ENCODE data around the gene CA10. TPM values are rescaled to one million over a fixed set of nuclear protein-coding genes. Genes with fewer than 3 reads are reported as not detected.

Gene CA10
- total RNA-seq, 3 donors from 2014 or later, result 0.46 to 1.2 (median 0.64) TPM

GRCh38 chr17:51701501-51701900, 457.0 kb downstream of the CA10 start:
- Histone ChIP-seq H3K9me3 (no peaks in the 10 kb centered on the region), H3K36me3 (ENCODE audit: low read depth) (no peaks in the 10 kb centered on the region), H3K4me1 (ENCODE audit: low read depth) (no peaks in the 10 kb centered on the region), H3K4me3 (no peak overlapping the region)
- ATAC-seq, result no peak
- TF ChIP-seq CTCF (IDR thresholded peaks at IDR 0.05), result no peak
- intact Hi-C loops (cut with DNase I, micrococcal nuclease), result no loop called here
- no peak for DNase-seq

GRCh38 chr17:51700011-51700760, 458.3 kb downstream of the CA10 start:
- TF ChIP-seq CTCF (IDR thresholded peaks at IDR 0.05), result no peak
- no peak for DNase-seq

DNA sequence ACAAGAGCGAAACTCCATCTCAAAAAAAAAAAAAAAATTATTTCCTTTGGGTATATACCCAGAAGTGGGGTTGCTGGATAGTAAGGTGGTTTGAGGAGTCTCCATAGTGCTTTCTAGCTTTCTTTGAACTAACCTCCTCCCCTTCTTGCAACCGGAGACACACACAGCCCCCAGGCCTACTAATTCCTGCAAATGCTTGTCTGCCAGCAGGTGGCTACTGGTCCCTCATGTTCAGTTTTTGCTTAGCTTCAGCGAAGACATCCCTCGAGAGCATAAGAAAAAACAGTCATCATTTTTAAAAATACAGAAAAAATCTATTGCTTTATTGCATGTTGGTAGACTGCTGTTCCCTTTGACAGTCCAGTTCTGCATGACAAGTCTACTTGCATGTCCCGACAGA, 459.2 kb downstream of the CA10 start:
- intact Hi-C loops (cut with DNase I, micrococcal nuclease), result no loop called here
- Histone ChIP-seq H3K4me3 (no peak overlapping the region), H3K4me1 (ENCODE audit: low read depth) (no peaks in the 10 kb centered on the region), H3K36me3 (ENCODE audit: low read depth) (no peaks in the 10 kb centered on the region), H3K9me3 (no peaks in the 10 kb centered on the region)
- TF ChIP-seq CTCF (IDR thresholded peaks at IDR 0.05), result no peak
- DNase-seq, result no peak
- no peak for ATAC-seq

More at GRCh38 chr17:51700011-51700760, 458.3 kb downstream of the CA10 start:
- Histone ChIP-seq H3K36me3 (ENCODE audit: low read depth) (no peaks in the 10 kb centered on the region), H3K9me3 (no peaks in the 10 kb centered on the region), H3K4me1 (ENCODE audit: low read depth) (no peaks in the 10 kb centered on the region), H3K4me3 (no peak overlapping the region)
- intact Hi-C loops (cut with DNase I, micrococcal nuclease), result no loop called here
- ATAC-seq, result no peak

GRCh38 chr17:51692917-51693316, 465.6 kb downstream of the CA10 start:
- DNase-seq (no peak), ATAC-seq (no peak)
- Histone ChIP-seq H3K9me3 (no peaks in the 10 kb centered on the region), H3K4me1 (ENCODE audit: low read depth) (no peaks in the 10 kb centered on the region), H3K36me3 (ENCODE audit: low read depth) (no peaks in the 10 kb centered on the region), H3K4me3 (no peak overlapping the region)
- intact Hi-C loops (cut with DNase I, micrococcal nuclease), result no loop called here
- TF ChIP-seq CTCF (IDR thresholded peaks at IDR 0.05), result no peak

- intact Hi-C loops (cut with DNase I, micrococcal nuclease), result no loop called here
- no peak for DNase-seq
- no peak for ATAC-seq
- H3K4me3 ChIP-seq, result no peak overlapping the region
- no peaks in the 10 kb centered on the region for H3K36me3 ChIP-seq (ENCODE audit: low read depth)
- H3K9me3 ChIP-seq, result no peaks in the 10 kb centered on the region
- no peaks in the 10 kb centered on the region for H3K4me1 ChIP-seq (ENCODE audit: low read depth)
- no peak for TF ChIP-seq CTCF (IDR thresholded peaks at IDR 0.05)
Measured at GRCh38 chr17:51687887-51688286, 470.6 kb downstream of the CA10 start.
